NCI-H2081 treated with DMSO at 0.1 percent for 48 hours (cell line): Measurements from ENCODE around the gene IL1RAPL1.

Experiments used
- DNase-seq: peaks from one replicate; lab custom pipeline; 2025; lab: John Stamatoyannopoulos, UW

The IL1RAPL1 gene

DNA sequence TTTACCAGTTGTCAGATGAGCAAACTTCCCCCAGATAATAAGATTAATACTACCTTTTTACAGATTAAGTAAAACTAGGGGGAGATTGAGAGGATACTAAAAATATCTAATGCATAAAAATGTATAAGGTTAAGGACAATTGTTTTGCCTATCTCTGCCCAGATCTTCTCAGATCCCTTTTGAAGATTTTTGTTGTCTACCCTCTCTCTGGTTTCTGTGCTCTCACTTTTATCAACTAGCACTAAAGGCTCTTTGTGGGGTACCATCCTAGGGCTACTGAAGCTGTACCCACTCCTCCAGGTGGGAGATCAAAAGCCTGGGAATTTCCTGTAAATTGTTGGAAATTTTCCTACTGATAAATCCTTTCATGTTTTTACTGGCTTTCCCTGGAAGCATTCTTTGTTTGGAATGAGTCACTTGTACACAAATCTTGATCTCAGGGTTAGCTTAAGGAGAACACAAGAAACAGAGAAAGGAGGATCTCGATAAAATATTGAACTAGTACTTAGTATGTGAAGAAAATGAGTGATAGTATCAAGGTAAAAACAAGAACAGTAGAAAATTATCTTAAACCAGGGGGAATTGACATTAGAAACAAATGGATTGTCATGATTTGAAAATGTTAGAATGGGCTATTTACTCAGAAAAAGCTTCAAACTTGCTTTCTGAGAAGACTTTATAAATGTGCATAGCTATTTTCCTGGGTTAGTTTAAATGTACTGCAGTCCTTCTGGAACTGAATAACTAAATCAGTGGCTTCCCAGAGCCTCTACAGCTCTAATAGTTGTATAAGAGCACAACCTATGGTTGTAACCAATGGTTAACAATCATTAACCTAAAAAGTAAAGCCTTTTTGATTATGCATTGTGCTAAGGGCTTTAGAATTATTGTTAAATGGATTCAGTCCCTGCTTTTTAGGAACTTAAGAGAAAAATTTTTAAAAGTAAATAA, 948.2 kb downstream of the IL1RAPL1 start:
- no peak for DNase-seq

DNA sequence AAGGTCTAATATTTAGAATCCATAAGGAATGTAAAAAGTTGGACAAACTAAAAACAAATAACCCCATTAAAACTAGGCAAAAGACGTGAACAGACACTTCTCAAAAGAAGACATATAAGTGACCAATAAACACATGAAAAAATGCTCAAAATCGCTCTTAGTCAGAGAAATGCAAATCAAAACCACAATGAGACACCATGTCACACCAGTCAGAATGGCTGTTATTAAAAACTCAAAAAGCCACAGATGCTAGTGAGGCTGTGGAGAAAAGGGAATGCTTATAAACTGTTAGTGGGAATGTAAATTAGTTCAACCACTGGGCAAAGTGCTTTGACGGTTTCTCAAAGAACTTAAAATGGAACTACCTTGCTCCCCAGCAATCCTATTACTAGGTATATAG, 953.8 kb downstream of the IL1RAPL1 start:
- no peak for DNase-seq

DNA sequence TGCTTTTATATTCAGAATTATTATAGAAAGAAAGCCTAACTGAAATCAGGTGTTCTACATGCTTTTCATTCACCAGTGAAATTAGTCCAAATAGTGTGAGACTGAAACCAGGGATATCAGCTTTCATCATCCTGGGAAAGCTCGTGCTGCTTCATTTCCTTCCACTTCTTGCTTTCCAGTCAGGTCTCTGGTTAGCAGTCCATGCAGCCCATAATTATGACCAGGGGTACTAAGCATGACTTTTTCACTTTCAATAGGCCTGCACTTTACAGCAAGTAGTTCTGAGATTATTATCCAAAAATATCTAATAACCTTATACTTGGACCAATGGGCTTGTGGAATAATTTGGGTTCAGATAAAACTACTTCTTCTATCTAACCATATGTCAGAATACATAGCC, 954.9 kb downstream of the IL1RAPL1 start:
- DNase-seq = no peak

DNA sequence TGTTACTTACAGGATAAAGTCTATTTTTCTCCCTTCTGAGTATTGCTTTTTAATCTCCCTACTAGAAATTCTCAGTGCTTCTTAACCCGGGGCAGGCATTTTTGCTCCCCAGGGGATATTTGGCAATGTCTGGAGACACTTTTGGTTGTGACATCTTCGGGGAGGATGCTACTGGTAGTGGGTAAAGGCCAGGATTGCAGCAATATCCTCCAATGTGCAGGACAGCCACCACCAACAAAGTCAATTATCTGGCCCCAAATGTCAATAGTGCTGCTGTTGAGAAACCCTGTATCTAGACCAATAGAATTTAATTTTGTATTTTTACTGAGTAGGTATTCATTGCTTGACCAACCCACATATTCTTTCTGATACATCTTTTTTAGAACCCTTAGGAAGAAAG, 958.6 kb downstream of the IL1RAPL1 start:
- DNase-seq = no peak

DNA sequence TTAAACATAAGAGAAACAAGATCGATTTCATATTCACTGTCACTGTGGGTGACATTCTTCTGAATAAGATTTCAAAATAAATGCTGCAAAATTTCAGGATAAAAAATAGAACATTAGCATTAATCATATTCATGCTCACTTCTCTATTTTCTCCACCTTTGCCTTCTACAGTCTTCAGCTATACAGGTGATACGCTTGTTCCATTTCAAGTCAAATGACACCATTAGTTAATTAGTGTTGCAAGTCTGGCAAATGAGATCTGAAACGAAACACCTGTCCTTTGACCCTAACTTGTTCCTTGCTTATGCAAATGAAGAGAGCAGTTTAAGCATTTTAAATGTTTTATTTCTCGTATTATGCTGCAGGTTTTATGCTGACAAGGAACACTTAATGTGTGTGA, 960.6 kb downstream of the IL1RAPL1 start:
- no peak for DNase-seq

DNA sequence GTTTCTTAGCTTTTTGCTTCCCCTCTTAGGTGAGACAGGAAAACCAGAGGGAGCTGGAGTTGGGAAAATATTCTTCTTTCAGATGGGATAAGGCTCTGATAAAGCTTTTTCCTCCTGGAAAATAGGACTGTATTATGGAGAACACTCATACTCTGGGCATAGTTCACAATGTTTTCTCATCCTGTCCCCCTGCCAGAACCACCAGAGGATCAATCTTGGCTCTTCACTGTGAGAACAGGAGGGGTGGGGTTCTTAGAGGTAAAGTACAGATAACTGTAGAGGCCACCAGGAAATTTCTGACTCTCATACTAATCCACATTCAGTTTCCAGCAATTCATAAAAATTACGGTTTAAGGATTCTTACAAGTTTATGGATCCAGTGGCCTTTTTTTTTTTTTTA, 966.3 kb downstream of the IL1RAPL1 start:
- no peak for DNase-seq

DNA sequence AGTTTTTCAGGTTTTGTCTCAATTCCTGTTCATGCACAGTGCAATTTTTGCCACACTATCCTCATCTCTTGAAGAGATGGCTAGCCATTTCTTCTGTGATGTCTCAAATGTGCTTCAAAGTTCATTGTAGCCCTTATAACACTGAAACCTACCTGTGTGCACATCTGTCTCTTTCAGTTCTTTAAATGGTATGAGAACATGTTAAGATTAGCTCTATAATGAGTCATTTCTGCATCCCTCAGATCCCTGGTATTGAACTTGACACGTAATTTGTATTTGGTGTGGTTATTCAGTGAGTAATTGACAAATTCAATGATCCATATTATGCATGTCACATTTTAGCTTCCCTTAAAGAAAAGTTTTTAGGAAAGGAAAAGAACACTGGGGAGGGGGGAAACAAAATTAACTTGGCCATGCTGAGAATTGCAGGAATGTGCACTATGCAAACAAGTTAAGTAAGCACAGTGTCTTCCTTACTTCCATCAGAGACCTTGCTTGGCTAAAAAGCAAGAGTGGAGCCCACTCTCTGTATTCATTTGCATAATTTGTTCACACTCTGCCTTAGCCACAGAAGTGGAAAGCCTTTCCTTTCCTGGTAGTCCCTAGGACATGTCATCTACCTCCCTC, 968.3 kb downstream of the IL1RAPL1 start:
- no peak for DNase-seq

DNA sequence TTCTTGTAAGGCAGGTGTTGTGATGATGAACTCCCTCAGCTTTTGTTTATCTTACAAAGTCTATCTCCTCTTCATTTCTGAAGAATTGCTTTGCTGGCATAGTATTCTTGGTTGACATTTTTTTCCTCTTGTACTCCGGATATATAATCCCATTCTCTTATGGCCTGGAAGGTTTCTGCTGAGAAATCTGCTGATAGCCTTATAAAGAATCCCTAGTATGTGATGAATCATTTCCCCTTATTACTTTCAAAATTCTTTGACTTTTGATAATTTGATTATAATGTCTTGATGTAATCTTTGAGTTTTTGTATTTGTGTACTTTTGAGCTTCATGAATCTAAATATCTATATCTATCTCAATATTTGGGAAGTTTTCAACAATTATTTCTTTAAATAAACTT, 972.8 kb downstream of the IL1RAPL1 start:
- DNase-seq = no peak

DNA sequence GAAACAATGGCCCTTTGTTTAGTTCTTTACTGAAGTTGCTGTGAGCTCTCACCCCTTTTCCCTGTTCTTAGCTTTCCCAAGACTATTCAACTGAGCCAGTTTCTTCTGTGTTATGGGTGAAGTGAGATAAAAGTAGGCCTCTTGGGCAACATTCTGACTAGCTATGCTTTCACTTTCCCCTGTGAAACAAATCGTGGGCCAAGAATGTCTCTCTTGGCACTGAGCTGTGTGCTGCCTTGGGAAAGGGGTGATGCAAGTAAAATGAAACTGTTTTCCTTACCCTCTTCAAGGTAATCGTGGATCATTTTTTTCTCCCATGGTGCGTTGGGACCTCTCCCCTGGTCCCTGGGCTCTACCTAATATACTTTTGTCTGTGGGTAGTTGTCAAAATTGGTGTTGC, 974.2 kb downstream of the IL1RAPL1 start:
- no peak for DNase-seq

DNA sequence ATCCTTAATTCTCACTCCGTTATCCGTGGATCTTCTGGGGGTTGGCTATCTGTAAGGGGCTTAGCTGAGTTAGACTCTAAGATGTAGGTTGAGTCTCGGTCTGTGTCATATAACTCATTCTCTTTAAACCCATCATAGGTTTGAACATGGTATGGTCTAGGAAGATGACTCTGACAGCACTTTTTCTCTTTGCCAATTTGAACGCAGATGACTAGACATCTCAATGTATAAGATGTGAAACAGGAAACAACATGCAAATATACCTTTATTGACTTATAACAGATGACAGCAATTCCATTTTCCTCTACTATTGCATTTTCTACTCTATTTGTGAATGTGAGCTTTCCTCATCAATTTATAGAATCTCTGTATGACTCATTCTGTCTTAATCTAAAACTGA, 993.3 kb downstream of the IL1RAPL1 start:
- DNase-seq = no peak

DNA sequence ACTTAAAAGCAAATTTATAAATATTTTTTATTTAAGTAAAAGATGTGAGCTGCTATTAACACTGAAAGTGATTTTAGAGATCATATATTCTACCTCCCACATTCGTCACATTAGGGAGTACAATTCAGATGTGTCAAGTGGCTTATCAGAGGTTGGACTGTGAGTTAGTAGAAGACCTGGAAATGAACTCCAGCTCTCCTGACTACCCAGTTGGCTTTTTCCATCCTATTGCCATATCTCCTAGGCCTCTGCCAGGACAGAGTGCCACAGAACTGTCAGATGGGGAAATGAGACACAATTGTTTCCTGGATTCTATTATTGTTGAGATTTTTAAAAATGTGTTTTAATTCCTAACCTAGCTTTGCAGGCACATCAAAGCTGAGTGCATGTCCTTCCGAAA, 994.0 kb downstream of the IL1RAPL1 start:
- DNase-seq = no peak

DNA sequence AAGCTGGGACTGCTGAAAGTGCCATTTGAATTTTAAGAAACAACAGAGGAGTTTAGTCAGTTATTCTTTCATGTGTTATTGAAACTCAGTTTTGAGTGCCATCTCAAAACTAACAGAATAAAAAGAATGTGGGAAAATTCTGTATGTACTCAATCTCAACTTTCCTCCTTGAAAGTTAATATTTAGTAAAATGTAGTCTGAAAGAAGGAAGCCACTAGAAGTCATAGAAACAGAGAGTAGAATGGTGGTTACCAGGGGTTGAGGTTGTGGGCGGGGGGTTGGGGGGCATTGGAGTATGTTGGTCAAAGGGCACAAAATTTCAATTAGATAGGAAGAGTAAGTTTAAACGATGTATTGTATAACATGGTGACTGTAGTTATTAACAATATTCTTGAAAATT, 999.9 kb downstream of the IL1RAPL1 start:
- no peak for DNase-seq

DNA sequence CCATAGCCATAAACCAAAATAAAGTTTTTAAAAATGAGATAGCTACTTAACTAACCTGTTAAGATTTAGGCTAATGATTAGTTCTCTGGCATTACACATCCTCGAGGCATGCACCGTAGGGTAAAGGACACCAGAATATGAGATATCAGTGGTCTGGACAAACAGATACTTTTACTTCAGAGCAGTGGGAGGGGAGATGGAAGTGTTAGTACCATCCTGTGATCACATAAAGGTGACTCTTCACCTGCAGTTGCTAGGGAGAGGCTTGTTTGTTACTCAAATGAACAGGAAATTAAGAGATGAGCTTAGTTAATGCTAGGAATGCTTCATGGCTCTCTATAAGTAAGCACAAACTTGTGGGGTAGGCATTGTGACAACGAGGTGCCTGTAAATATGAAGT, 1003.7 kb downstream of the IL1RAPL1 start:
- no peak for DNase-seq

DNA sequence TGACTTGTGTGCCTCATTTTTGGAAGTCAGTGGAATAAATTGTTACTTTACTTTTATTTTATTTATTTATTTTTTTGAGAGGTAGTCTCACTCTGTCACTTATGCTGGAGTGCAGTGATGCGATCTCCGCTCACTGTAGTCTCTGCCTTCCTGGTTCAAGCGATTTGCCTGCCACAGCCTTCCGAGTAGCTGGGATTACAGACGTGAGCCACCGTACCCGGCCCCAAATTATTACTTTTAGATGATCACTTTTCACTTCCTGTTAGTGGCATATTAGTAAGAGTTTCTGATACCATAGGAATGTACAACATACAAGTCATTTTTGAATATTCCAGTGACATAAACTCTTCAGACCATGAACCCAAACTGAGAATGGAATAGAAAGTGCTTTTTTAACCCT, 1017.1 kb downstream of the IL1RAPL1 start:
- no peak for DNase-seq

DNA sequence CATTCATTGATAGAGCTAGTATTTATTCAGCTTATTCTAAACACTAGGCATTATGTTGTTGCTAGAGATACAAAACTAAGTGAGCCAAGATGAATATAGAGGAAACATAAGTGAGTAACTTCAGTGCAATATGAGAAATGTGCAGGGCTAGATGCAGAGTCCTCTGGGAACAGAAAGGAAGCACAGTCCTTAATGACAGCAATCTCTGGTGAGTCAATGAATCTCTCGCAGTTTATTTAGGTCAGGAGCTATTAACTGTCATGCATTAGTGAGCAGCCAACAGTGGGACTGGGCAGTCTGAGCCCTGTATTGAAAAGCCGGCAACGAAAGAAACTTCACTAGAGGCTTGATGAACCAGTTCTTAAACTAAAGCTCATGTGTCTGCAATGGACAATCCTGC, 1030.0 kb downstream of the IL1RAPL1 start:
- no peak for DNase-seq

DNA sequence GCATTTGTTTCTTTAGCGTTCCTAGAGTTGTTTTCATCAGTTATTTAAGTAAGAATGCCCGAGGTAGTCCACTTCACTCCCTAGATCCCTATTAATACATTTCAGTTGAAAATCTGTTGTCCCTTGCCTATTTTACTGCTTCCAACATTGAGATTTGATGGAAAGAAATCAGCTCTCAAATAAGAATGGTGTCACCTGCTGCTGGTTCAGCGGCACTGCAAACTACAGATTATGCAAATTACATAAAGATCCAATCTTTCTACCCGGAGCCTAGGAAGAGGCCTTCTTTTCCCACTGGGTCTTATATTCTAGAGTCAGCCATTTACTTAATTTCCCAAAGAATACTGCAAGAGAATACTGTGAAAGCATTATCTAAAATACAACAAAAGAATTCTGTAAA, 1030.5 kb downstream of the IL1RAPL1 start:
- DNase-seq = no peak

DNA sequence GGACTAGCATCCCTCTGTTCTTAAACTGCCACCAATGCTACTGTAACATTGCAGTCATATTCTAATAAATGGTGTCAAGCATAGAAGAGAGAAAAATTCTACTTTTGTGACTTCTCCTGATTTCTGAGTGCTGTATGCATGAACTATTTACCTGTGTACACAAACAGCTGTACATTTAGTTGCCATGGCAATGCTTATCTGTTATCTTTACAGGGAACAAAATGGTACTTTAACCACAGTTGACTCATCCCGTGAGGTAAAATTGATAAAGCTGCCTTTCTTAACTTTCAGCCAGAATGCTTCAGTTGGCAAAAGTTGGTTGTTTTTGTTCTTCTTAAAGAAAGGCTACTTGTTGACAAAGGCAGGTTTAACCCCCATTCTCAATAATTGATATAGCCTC, 1040.6 kb downstream of the IL1RAPL1 start:
- DNase-seq = no peak

DNA sequence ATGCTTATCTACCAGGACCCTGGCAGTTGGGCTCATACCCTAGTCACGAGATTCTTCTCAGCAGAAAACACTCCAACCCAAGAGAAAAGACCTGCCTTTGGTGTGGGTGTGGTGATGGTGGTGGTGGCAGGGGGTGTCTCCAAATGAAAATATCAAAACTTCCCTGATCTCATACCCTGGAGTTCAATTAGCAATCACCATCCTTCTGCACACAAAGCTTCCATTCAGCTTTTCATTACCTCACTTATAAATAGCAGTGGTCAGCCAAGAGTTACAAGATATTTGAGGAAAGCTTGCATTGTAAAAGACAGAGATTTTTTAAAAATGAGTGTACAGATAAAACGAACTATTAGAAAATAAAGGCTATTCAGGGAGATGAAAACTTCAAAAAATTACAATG, 1047.3 kb downstream of the IL1RAPL1 start:
- no peak for DNase-seq

DNA sequence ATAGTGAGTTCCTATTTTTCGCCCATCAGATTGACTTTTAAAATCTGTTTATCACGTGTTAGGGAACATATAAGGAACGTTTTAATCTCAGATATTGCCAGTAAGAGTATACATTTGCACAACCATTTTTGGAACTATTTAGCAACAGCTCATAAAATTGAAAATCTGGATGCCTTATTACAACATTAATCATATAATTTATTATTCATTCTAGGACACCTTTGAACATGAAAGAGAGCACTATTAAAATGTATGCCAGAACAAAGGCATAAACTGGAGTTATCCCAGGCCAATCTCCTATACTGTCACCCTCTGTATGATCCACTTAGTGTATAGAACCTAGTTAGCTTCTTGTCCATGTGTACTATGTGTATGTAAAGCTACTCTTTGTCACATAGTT, 1049.1 kb downstream of the IL1RAPL1 start:
- no peak for DNase-seq

DNA sequence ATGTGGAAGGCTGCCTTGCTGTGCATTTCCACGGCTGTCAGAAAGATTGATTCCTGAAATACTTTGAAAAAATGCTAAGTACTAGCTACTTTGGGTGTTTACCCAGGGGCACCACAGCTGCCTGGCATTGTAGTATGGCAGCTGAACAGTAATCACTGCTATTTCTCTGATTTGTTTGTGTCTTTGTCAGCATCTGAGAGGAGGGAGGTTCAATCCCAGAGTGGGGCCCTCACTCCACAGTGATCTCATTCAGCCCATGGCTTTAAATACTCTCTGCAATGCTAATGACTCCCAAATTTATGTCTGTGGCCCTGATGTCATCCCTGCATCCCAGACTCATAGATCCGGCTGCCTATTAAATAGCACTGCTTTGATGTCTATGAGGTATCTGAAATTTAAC, 1052.9 kb downstream of the IL1RAPL1 start:
- DNase-seq = no peak

DNA sequence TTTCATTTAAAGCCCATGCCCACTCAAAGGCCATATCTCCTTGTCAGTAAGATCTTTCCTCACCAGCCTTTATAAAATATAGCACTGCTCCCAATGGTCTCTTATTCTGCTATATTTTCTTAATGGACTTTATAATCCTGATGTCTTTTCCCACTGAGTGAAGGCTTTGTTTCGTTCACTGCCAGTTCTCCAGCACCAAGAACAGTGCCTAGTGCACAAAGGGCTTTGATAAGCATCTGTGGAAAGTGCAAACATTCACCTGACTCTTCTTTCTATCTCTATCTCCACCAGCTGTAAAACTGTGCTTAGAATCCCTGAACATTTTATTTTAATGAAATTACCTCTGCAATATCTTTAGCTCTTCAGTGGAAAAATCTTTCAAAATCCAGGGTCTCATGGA, 1054.2 kb downstream of the IL1RAPL1 start:
- no peak for DNase-seq

DNA sequence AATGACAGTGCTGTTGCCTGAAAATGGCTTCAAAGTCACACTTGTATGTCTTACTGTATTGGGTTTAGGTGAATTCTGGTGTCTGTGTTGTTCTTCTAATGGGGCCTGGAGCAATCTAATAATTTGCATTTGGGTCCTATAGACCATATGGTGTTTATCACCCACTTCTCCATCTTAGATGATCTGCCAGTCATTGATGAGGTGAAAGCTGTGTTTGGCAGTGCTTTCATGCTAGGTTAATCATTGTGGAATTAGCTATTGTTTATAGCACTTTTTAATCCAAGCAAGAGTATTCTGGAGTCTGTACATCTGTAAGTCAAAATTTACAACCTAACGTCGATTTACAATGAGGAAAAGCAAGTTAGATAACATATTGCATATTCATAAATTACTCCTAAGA, 1055.9 kb downstream of the IL1RAPL1 start:
- DNase-seq = no peak

DNA sequence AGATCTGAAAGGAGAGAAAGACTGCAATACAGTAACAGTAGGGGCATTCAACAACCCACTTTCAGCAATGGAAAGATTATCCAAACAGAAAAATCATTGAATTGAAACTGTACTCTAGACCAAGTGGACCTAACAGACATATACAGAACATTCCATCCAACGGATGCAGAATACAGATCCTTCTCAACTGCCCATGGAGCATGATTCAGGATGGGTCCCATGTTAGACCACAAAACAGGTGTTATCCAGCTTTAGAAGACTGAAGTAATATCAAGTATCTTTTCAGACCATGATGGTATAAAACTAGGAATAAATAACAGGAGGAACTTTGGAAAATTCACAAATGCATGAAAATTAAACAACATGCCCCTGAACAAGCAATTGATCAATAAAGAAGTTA, 1060.9 kb downstream of the IL1RAPL1 start:
- no peak for DNase-seq

DNA sequence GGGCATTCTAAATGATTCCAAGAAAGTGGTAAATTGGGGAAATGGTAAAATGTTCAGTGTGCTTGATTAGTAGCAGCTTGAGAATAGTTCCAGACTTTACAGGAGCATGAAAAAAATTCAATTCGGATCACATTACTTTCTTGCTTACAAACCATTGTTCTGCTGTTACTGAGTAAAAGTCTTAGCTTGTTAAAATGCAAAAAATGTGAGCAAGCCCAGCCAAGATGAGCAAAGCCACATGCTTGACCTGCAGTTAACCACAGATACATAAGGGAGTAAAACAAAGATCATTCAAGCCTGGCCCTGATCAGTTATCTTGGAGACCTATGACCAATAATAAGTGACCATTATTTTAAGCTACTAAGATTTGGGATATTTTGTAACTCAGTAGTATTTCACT, 1065.2 kb downstream of the IL1RAPL1 start:
- DNase-seq = no peak
